ENCODE measurements around the gene GOLGA6L6.
"Not testable (repeated sequence)": the region's sequence is repeated elsewhere in the genome, so short reads cannot be mapped to it uniquely, and the experiment has no call there.

The GOLGA6L6 gene, protein sequence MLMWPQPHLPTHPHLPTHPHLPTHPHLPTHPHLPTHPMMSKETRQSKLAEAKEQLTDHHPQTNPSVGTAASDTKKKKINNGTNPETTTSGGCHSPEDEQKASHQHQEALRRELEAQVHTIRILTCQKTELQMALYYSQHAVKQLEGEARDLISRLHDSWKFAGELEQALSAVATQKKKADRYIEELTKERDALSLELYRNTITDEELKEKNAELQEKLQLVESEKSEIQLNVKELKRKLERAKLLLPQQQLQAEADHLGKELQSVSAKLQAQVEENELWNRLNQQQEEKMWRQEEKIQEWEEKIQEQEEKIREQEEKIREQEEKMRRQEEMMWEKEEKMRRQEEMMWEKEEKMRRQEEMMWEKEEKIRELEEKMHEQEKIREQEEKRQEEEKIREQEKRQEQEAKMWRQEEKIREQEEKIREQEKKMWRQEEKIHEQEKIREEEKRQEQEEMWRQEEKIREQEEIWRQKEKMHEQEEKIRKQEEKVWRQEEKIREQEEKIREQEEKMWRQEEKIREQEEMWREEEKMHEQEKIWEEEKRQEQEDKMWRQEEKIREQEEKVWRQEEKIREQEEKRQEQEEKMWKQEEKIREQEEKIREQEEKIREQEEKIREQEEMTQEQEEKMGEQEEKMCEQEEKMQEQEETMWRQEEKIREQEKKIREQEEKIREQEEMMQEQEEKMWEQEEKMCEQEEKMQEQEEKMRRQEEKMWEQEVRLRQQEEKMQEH

DNA sequence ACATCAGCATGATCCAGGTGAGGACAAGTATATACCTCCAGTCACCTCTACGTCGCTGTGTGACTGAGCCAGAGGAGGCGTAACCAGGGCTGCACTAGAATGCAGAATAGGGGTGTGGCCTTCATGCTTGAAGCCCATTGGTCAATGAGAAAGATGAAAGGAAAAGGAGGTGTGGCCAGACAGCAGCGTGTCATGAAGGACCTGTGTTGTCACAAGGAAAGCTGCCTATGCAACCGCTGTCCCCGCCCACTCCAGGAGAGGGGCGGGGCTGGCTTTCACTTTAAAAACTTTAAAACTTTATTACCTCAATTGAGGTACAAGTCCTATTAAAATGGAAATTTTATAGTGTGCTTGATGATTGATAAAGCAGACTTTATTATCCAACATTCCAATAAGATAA is at the start of gene GOLGA6L6:
Gene GOLGA6L6 (minus strand): TSS at position 101 of the 400 bp plus-strand sequence. CDS start 91 bp downstream, at position 10.
- FAIRE-seq, result not testable (repeated sequence)

DNA sequence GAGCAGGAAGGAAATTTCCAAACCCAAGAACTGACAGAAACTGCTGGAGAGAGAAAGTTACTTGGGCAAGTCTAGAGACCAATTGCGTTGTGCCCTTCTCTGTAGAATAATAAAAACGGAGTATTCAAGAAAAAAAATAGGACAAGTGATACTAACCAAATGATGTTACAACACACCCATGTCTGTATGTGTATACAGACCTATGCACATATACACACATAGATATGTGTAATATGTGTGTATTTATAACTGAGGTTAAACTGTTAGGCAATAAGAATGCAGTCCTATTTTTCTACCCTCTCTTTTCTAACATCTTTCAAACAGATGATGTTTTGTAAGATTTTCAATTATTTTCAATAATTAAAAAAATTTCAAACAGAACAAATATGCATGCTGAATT is 48.5 kb upstream of the GOLGA6L6 start:
- FAIRE-seq, result not testable (repeated sequence)

DNA sequence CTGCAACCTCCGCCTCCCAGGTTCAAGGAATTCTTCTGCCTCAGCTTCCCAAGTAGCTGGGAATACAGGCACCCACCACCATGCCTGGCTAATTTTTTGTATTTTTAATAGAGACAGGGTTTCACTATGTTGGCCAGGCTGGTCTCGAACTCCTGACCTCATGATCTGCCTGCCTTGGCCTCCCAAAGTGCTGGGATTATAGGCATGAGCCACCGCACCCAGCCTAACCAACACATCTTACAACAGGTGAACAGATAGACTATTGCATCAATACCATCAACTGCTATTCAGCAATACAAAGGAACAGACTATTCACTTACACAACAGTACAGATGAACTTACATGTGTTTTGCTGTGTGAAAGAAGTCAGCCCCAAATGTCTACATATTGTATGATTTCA is 45.2 kb upstream of the GOLGA6L6 start:
- not testable (repeated sequence) for FAIRE-seq

GRCh38 chr15:20582726-20583115 is 41.1 kb upstream of the GOLGA6L6 start:
- FAIRE-seq, result not testable (repeated sequence)

DNA sequence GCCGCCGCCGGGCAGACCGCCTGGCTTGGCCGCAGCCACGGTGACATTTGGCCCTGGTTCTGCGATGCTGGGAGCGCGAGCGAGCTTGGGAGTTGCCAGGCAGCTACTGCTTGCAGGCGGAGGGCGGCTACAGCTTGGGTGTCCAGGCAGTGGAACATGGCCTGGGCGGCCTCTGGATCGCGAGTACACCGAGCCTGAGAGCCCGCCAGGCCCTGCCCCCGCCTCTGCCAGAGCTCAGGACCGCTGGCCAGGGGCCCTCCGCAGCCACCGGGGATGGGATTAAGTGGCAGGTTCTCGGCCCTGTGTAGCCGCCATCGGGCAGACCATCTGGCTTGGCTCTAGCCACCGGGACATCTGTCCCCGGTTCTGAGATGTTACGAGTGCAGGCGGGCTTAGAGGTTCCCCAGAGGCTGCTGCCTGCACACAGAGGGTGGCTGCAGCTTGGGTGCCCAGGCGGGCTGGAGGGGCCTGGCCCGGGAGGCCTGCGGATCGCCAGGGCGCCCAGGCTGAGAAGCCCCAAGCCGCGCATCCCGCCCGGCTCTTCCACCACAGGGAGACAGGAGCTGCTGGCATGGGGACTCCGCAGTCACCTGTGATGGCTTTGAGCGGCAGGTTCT is 40.6 kb upstream of the GOLGA6L6 start:
- FAIRE-seq, result not testable (repeated sequence)

- FAIRE-seq, result not testable (repeated sequence)
Observed at GRCh38 chr15:20581261-20582108, 39.9 kb upstream of the GOLGA6L6 start.

GRCh38 chr15:20579662-20580061 is 38.1 kb upstream of the GOLGA6L6 start:
- FAIRE-seq, result not testable (repeated sequence)

DNA sequence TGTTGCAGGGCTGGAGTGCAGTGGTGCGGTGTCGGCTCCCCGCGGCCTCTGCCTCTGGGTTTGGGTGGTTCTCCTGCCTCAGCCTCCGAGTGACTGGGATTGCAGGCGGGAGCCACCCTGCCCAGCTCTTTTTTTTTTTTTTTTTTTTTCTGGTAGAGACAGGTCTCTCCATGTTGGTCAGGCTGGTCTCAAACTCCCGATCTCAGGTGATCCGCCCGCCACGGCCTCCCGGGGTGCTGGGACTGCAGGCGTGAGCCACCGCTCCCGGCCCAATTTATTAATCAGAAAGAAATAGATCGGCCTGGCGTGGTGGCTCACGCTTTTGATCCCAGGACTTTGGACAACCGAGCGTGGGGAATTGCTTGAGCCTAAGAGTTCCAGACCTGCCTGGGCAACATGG is 9.7 kb upstream of the GOLGA6L6 start:
- not testable (repeated sequence) for FAIRE-seq

DNA sequence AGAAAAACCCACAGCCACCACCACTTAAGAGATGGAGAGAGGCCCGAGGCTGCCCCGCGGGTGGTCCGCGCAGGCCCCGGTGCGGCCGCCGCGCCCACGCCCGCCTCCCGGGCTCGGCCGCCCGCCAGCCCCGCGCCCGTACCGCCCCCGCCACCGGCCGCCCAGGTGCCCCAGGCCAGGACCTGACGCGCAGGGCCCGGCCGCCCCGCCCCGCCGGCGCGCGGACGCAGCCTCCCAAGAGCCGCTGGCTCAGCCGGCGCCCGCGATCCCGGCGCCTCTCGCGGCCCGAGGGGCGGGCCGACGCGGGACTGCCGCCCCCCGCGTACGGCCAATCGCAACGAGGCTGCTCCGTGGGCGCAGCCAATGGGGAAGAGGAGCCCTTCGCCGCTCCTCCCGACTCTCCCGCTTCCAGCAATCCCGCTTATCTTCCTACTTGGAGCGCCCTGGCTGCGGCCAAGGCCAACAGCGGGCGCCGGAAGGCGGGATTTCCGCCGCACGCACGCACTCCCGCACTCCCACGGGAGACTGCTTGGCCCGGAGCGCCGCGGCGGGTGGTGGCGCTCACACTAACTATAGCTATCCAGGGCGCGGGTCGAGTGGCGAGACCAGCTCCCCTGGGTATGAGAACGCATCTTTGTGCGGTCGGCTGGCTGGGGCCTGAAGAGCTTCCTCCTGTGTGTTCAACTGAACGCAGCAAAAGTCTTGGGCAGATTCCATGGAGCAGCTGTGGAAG is 35.5 kb downstream of the GOLGA6L6 start:
- not testable (repeated sequence) for FAIRE-seq

- FAIRE-seq, result not testable (repeated sequence)
Observed at GRCh38 chr15:20502839-20503238, 38.8 kb downstream of the GOLGA6L6 start.

- not testable (repeated sequence) for FAIRE-seq
Observed at GRCh38 chr15:20501512-20502222, 39.9 kb downstream of the GOLGA6L6 start.

DNA sequence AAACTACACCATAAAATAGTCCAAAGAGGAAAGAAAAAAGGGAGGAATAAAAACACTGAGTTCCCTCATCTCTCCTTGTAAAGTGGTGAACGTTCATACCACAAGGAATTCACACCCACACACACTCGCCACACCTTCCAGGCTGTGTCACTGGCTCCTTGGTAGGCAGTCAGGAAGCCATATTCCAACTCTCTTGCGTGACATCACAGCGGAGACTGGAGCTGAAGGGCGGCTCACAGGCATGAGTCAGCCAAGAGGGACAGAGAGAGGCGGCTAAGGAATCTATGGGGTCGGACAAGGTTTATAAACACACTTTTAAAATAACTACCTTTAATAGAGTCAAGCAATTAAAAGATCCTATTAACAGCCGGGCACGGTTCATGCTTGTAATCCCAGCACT is 43.8 kb downstream of the GOLGA6L6 start:
- FAIRE-seq, result not testable (repeated sequence)

GRCh38 chr15:20493035-20493434 is 48.6 kb downstream of the GOLGA6L6 start:
- not testable (repeated sequence) for FAIRE-seq

- not testable (repeated sequence) for FAIRE-seq
Observed at GRCh38 chr15:20492598-20492997, 49.0 kb downstream of the GOLGA6L6 start.

GRCh38 chr15:20489320-20489719 is 52.3 kb downstream of the GOLGA6L6 start:
- FAIRE-seq, result not testable (repeated sequence)

Data from TTC549 (cell line).